ENCODE results near the gene ZNF607.
"Not testable (repeated sequence)": the region's sequence is repeated elsewhere in the genome, so short reads cannot be mapped to it uniquely, and the experiment has no call there.

Gene ZNF607

GRCh38 chr19:37719111-37719926 lies at the start of gene ZNF607:
TSS of gene ZNF607 (minus strand) at chr19:37719761. CDS start at chr19:37711618, 8,143 bp downstream.
- peak; percentile 82 for DNase-seq

GRCh38 chr19:37763488-37763887 lies 43.9 kb upstream of the ZNF607 start:
- DNase-seq: no peak

- not testable (repeated sequence) for DNase-seq
Measured at GRCh38 chr19:37757683-37758082, 38.1 kb upstream of the ZNF607 start.

- no peak for DNase-seq
Measured at GRCh38 chr19:37738371-37738770, 18.8 kb upstream of the ZNF607 start.

- DNase-seq: no peak
Measured at GRCh38 chr19:37725181-37725580, 5.6 kb upstream of the ZNF607 start.

GRCh38 chr19:37719927-37720265 lies 335 bp upstream of the ZNF607 start:
- DNase-seq: no peak

GRCh38 chr19:37718304-37718703 lies 1.3 kb downstream of the ZNF607 start:
- no peak for DNase-seq

- no peak for DNase-seq
Measured at GRCh38 chr19:37716140-37716539, 3.4 kb downstream of the ZNF607 start.

- DNase-seq: no peak
Measured at GRCh38 chr19:37706052-37706605, 13.4 kb downstream of the ZNF607 start.

GRCh38 chr19:37699057-37699456 lies 20.5 kb downstream of the ZNF607 start:
- no peak for DNase-seq

GRCh38 chr19:37698216-37698615 lies 21.3 kb downstream of the ZNF607 start:
- no peak for DNase-seq

GRCh38 chr19:37695144-37695899 lies 24.2 kb downstream of the ZNF607 start:
- DNase-seq: no peak

GRCh38 chr19:37692956-37693620 lies 26.5 kb downstream of the ZNF607 start:
- no peak for DNase-seq

GRCh38 chr19:37691881-37692504 lies 27.6 kb downstream of the ZNF607 start:
- DNase-seq: peak; percentile 77

GRCh38 chr19:37683520-37683919 lies 36.0 kb downstream of the ZNF607 start:
- no peak for DNase-seq

- DNase-seq: no peak
Measured at GRCh38 chr19:37669450-37669914, 50.1 kb downstream of the ZNF607 start.

GRCh38 chr19:37657157-37657556 lies 62.4 kb downstream of the ZNF607 start:
- DNase-seq: not testable (repeated sequence)

GRCh38 chr19:37655689-37656371 lies 63.7 kb downstream of the ZNF607 start:
- DNase-seq: peak; percentile 84

- DNase-seq: peak; percentile 79
Measured at GRCh38 chr19:37655301-37655688, 64.3 kb downstream of the ZNF607 start, which contains the start of gene ZFP30. TSS of gene ZFP30 (minus strand) at chr19:37655465. CDS start at chr19:37647822, 7,643 bp downstream.

- peak; percentile 38 for DNase-seq
Measured at GRCh38 chr19:37654629-37655300, 64.8 kb downstream of the ZNF607 start.

GRCh38 chr19:37654118-37654517 lies 65.4 kb downstream of the ZNF607 start:
- no peak for DNase-seq
